ENCODE data around the gene RPL39L.

RPL39L gene

GRCh38 chr3:187102073-187102634 is 37.1 kb downstream of the RPL39L start:
- ATAC-seq (replicated peaks): no peak
- H3K4me1 Mint-ChIP-seq (ENCODE audit: low read depth in 2 of 2): peaks cover 17 to 18% of the 10 kb centered on the region in 2 donors
- H3K27ac Mint-ChIP-seq: peak overlapping the region; percentile 78 to 94
- no peaks in the 10 kb centered on the region for H3K27me3 Mint-ChIP-seq
- H3K36me3 Mint-ChIP-seq (ENCODE audit: insufficient read depth): no peaks in the 10 kb centered on the region
- no peak for DNase-seq
- no peaks in the 10 kb centered on the region for H3K9me3 Mint-ChIP-seq
- peak overlapping the region; percentile 61 to 69 for H3K4me3 Mint-ChIP-seq

GRCh38 chr3:187101184-187102072 is 37.9 kb downstream of the RPL39L start:
- Mint-ChIP-seq H3K36me3 (ENCODE audit: insufficient read depth) (peaks cover 1% of the 10 kb centered on the region), H3K4me1 (ENCODE audit: low read depth in 2 of 2) (peaks cover 18 to 22% of the 10 kb centered on the region in 2 donors), H3K27ac (peak overlapping the region; percentile 78 to 94), H3K4me3 (peak overlapping the region; percentile 61 to 69), H3K9me3 (no peaks in the 10 kb centered on the region), H3K27me3 (no peaks in the 10 kb centered on the region)
- ATAC-seq (replicated peaks) (peak; percentile 82), DNase-seq (peak; percentile 50 to 62 (median 52))

- no peaks in the 10 kb centered on the region for H3K27me3 Mint-ChIP-seq
- H3K9me3 Mint-ChIP-seq: no peaks in the 10 kb centered on the region
- H3K4me3 Mint-ChIP-seq: no peak overlapping the region
- peaks cover 3% of the 10 kb centered on the region for H3K36me3 Mint-ChIP-seq (ENCODE audit: insufficient read depth)
- DNase-seq: no peak
- H3K4me1 Mint-ChIP-seq (ENCODE audit: low read depth in 2 of 2): peaks cover 17 to 22% of the 10 kb centered on the region in 2 donors
- no peak overlapping the region for H3K27ac Mint-ChIP-seq
- ATAC-seq (replicated peaks): no peak
These were observed 40.3 kb downstream of the RPL39L start for GRCh38 chr3:187098923-187099512.

GRCh38 chr3:187093320-187093719 is 46.0 kb downstream of the RPL39L start:
- no peak for DNase-seq
- H3K27ac Mint-ChIP-seq: no peak overlapping the region
- peaks cover 0 to 2% of the 10 kb centered on the region in 2 donors for H3K9me3 Mint-ChIP-seq
- no peak overlapping the region for H3K4me3 Mint-ChIP-seq
- no peaks in the 10 kb centered on the region for H3K27me3 Mint-ChIP-seq
- no peak for ATAC-seq (replicated peaks)
- H3K36me3 Mint-ChIP-seq (ENCODE audit: insufficient read depth): peaks cover 3% of the 10 kb centered on the region
- H3K4me1 Mint-ChIP-seq (ENCODE audit: low read depth in 2 of 2): peaks cover 0 to 7% of the 10 kb centered on the region in 2 donors

DNA sequence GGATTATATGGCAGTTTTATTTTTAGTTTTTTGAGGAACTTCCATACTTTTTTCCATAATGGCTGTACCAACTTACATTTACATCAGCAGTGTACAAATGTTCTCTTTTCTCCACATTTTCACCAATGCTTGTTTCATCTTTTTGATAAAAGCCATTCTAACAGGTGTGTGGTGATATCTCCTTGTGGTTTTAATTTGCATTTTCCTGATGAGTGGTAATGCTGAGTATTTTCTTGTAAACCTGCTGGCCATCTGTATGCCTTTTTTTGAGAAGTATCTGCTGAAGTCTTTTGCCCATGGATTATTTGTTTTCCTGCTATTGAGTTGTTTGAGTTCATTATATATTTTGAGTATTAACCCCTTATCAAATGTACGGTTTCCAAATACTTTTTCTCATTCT is 50.6 kb downstream of the RPL39L start:
- ATAC-seq (replicated peaks): no peak
- H3K4me3 Mint-ChIP-seq: no peak overlapping the region
- H3K27ac Mint-ChIP-seq: no peak overlapping the region
- H3K27me3 Mint-ChIP-seq: no peaks in the 10 kb centered on the region
- no peak for DNase-seq
- H3K9me3 Mint-ChIP-seq: peaks cover 4 to 6% of the 10 kb centered on the region in 2 donors
- H3K4me1 Mint-ChIP-seq (ENCODE audit: low read depth in 2 of 2): peaks cover 0 to 8% of the 10 kb centered on the region in 2 donors
- peaks cover 3% of the 10 kb centered on the region for H3K36me3 Mint-ChIP-seq (ENCODE audit: insufficient read depth)

DNA sequence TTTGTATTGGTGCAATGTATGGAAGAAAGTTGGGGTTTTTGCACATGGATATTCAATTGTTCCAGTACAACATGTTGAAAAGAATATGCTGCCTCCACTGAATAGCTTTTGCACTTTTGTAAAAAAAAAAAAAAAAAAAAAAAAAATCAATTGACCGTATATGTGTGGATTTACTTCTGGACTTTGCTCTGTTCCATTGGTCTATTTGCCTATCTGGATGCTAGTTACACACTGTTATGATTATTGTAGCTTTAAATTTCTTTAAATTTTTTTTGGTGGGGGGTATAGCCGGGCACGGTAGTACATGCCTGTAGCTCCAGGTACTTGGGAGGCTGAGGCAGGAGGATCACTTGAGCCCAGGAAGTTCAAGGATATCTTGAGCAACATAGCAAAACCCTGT is 52.5 kb downstream of the RPL39L start:
- H3K27ac Mint-ChIP-seq: no peak overlapping the region
- no peak for ATAC-seq (replicated peaks)
- no peak overlapping the region for H3K4me3 Mint-ChIP-seq
- no peaks in the 10 kb centered on the region for H3K27me3 Mint-ChIP-seq
- no peak for DNase-seq
- H3K4me1 Mint-ChIP-seq (ENCODE audit: low read depth in 2 of 2): peaks cover 0 to 8% of the 10 kb centered on the region in 2 donors
- peaks cover 3% of the 10 kb centered on the region for H3K36me3 Mint-ChIP-seq (ENCODE audit: insufficient read depth)
- peaks cover 4 to 6% of the 10 kb centered on the region in 2 donors for H3K9me3 Mint-ChIP-seq

DNA sequence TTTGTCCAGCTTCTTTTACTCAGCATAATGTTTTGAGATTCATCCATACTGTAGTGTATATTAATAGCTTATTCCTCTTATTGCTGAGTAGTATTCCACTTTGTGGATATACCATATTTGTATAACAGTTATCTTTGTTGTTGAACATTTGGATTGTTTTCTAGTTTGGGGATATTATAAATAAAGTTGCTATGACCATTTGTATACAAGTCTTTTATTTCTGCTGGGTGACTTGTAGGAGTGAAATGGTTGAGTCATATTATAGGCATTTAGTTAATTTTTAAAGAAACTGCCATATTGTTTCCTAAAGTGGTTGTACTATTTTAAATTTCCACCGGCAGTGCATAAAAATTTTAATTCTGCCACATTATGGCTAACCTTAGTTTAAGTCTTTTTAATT is 53.4 kb downstream of the RPL39L start:
- Mint-ChIP-seq H3K4me3 (no peak overlapping the region), H3K4me1 (ENCODE audit: low read depth in 2 of 2) (peaks cover 0 to 8% of the 10 kb centered on the region in 2 donors), H3K36me3 (ENCODE audit: insufficient read depth) (peaks cover 3% of the 10 kb centered on the region), H3K27ac (no peak overlapping the region), H3K27me3 (no peaks in the 10 kb centered on the region), H3K9me3 (peaks cover 4 to 6% of the 10 kb centered on the region in 2 donors)
- no peak for DNase-seq
- ATAC-seq (replicated peaks): no peak

GRCh38 chr3:187085021-187085666 is 54.2 kb downstream of the RPL39L start:
- Mint-ChIP-seq H3K27ac (no peak overlapping the region), H3K27me3 (no peaks in the 10 kb centered on the region), H3K4me3 (no peak overlapping the region), H3K4me1 (ENCODE audit: low read depth in 2 of 2) (peaks cover 0 to 8% of the 10 kb centered on the region in 2 donors), H3K9me3 (peaks cover 4 to 6% of the 10 kb centered on the region in 2 donors), H3K36me3 (ENCODE audit: insufficient read depth) (peaks cover 3% of the 10 kb centered on the region)
- no peak for ATAC-seq (replicated peaks)
- no peak for DNase-seq

GRCh38 chr3:187084580-187084979 is 54.7 kb downstream of the RPL39L start:
- Mint-ChIP-seq H3K36me3 (ENCODE audit: insufficient read depth) (peaks cover 3% of the 10 kb centered on the region), H3K27me3 (no peaks in the 10 kb centered on the region), H3K27ac (no peak overlapping the region), H3K4me1 (ENCODE audit: low read depth in 2 of 2) (peaks cover 0 to 8% of the 10 kb centered on the region in 2 donors), H3K9me3 (peaks cover 4 to 6% of the 10 kb centered on the region in 2 donors), H3K4me3 (no peak overlapping the region)
- no peak for ATAC-seq (replicated peaks)
- no peak for DNase-seq

GRCh38 chr3:187084126-187084525 is 55.2 kb downstream of the RPL39L start:
- DNase-seq (no peak), ATAC-seq (replicated peaks) (no peak)
- Mint-ChIP-seq H3K4me3 (no peak overlapping the region), H3K36me3 (ENCODE audit: insufficient read depth) (peaks cover 7% of the 10 kb centered on the region), H3K4me1 (ENCODE audit: low read depth in 2 of 2) (peaks cover 0 to 8% of the 10 kb centered on the region in 2 donors), H3K9me3 (peaks cover 4 to 6% of the 10 kb centered on the region in 2 donors), H3K27me3 (no peaks in the 10 kb centered on the region), H3K27ac (no peak overlapping the region)

GRCh38 chr3:187082758-187083375 is 56.4 kb downstream of the RPL39L start:
- peaks cover 0 to 2% of the 10 kb centered on the region in 2 donors for H3K9me3 Mint-ChIP-seq
- H3K27ac Mint-ChIP-seq: peak overlapping the region; percentile 17 to 65
- H3K4me3 Mint-ChIP-seq: no peak overlapping the region
- ATAC-seq (replicated peaks) (no peak), DNase-seq (no peak)
- peaks cover under 1 to 8% of the 10 kb centered on the region in 2 donors for H3K4me1 Mint-ChIP-seq (ENCODE audit: low read depth in 2 of 2)
- H3K27me3 Mint-ChIP-seq: no peaks in the 10 kb centered on the region
- H3K36me3 Mint-ChIP-seq (ENCODE audit: insufficient read depth): peaks cover 13% of the 10 kb centered on the region

- H3K9me3 Mint-ChIP-seq: no peaks in the 10 kb centered on the region
- peak overlapping the region in 1 of 2 donors; percentile 46 for H3K27ac Mint-ChIP-seq
- H3K4me1 Mint-ChIP-seq (ENCODE audit: low read depth in 2 of 2): peaks cover 4 to 8% of the 10 kb centered on the region in 2 donors
- H3K27me3 Mint-ChIP-seq: no peaks in the 10 kb centered on the region
- peaks cover 29% of the 10 kb centered on the region for H3K36me3 Mint-ChIP-seq (ENCODE audit: insufficient read depth)
- no peak overlapping the region for H3K4me3 Mint-ChIP-seq
- no peak for ATAC-seq (replicated peaks)
- no peak for DNase-seq
These were observed 58.4 kb downstream of the RPL39L start for GRCh38 chr3:187080799-187081450.

Measured in effector memory CD8-positive, alpha-beta T cell (primary cell).